Spleen (tissue), 11 donors: Measurements from ENCODE around the gene UGT8. TPM values are rescaled to one million over a fixed set of nuclear protein-coding genes. Genes with fewer than 3 reads are reported as not detected.

Source experiments
- DNase-seq: peaks from one replicate; pipeline ENCODE4 v3.0.0-alpha.2; 2020
- H3K27ac ChIP-seq, 8 donors: fragments of 200-600 bp; sonication (generic) in 7 of 8; 1 replicate in 4 of 8; 2 replicates in 4 of 8; pipeline versions ENCODE4 v1.5.0 to v1.8.0; 2016 to 2021; ENCODE audit warnings: inconsistent platforms in 4 of 8, mild to moderate bottlenecking in 4 of 8, moderate library complexity in 1 of 8
- H3K27me3 ChIP-seq, 7 donors: fragments of 200-600 bp; sonication (generic) in 6 of 7; replicated peaks in 1 of 7; 1 replicate in 4 of 7; 2 replicates in 3 of 7; pipeline versions ENCODE4 v1.5.0 to v1.8.0; 2016 to 2021; ENCODE audit warnings: inconsistent platforms in 3 of 7, mild to moderate bottlenecking in 1 of 7
- H3K36me3 ChIP-seq, 6 donors: fragments of 200-600 bp; sonication (generic) in 5 of 6; 1 replicate in 4 of 6; 2 replicates in 2 of 6; pipeline versions ENCODE4 v1.5.0 to v1.8.0; 2016 to 2021; ENCODE audit warnings: inconsistent platforms in 2 of 6
- H3K4me1 ChIP-seq, 6 donors: fragments of 200-600 bp; sonication (generic) in 5 of 6; 1 replicate in 3 of 6; 2 replicates in 3 of 6; pipeline versions ENCODE4 v1.5.0 to v1.8.0; 2016 to 2021; ENCODE audit warnings: inconsistent platforms in 3 of 6
- H3K4me3 ChIP-seq, 8 donors: fragments of 200-600 bp; sonication (generic) in 7 of 8; 1 replicate in 4 of 8; 2 replicates in 4 of 8; pipeline versions ENCODE4 v1.5.0 to v1.8.0; 2016 to 2021; ENCODE audit warnings: inconsistent platforms in 4 of 8, mild to moderate bottlenecking in 4 of 8, moderate library complexity in 2 of 8
- H3K9me3 ChIP-seq, 8 donors: fragments of 200-600 bp; sonication (generic) in 7 of 8; 1 replicate in 4 of 8; 2 replicates in 4 of 8; pipeline versions ENCODE4 v1.5.0 to v1.8.0; 2016 to 2021; ENCODE audit warnings: inconsistent platforms in 4 of 8
- CTCF ChIP-seq, 11 experiments: fragments of 200-600 bp in 7 of 11; fragments of 450-650 bp in 4 of 11; sonication (generic) in 4 of 11; IDR thresholded peaks in 8 of 11; conservative IDR thresholded peaks in 3 of 11; 1 replicate in 7 of 11; 2 replicates in 4 of 11; pipeline versions ENCODE4 v1.4.0 to v1.8.0; 2016 to 2021; ENCODE audit warnings: antibody characterized with exemption in 11 of 11, inconsistent platforms in 4 of 11, mild to moderate bottlenecking in 1 of 11
- POLR2A ChIP-seq, 3 donors: fragments of 450-650 bp; IDR thresholded peaks; one replicate each; pipeline ENCODE4 v1.5.1; 2017; ENCODE audit warnings: antibody characterized with exemption in 3 of 3, mild to moderate bottlenecking in 1 of 3
- POLR2AphosphoS5 ChIP-seq, 3 donors: sonication (generic); formaldehyde crosslinking; IDR thresholded peaks; one replicate each; pipeline ENCODE4 v1.5.1; 2017; ENCODE audit warnings: antibody characterized with exemption in 3 of 3
- WGBS, 5 donors: extraction: QIAGEN DNeasy Blood & Tissue Kit in 3 of 5; methylation state at CpG; one replicate each; pipeline versions ENCODE4 v1.1.5 to v1.1.7; 2013 to 2018; 5-methylcytosine and 5-hydroxymethylcytosine counted together
- intact Hi-C: fragments of 100-400 bp; cut with DNase I; formaldehyde crosslinking; loops from one replicate; pipeline ENCODE4 v1.15.0; 2023; ENCODE audit warnings: low total_unique reads
- polyA plus RNA-seq, 3 donors: library from polyadenylated mRNA; stranded (reverse); fragments of 200-250 nt; gene quantifications; one replicate each; pipeline ENCODE4 v1.2.1, GENCODE V29; 2013
- total RNA-seq, 7 donors: library from RNA; depleted of rRNA in 3 of 7; stranded (reverse); fragments of >200 nt in 3 of 7; fragmentation: NEBNext Ultra II Directional in 4 of 7; extraction: Animal tissue kit (Norgen Biotek cat#: 25700) in 4 of 7; gene quantifications; one replicate each; pipeline versions ENCODE4 v1.1.0 to v1.2.1, GENCODE V29; 2016 to 2021
- donor health status: healthy with polysubstance abuse.
- donor health status: DM: no; HTN: no; CAD: no; lungs with moderate emphysema.
- donor health status: DM: no; HTN: no; CAD: no.
- donor health status: Bipolar disorder and iron deficiency.
- donor health status: healthy.
- donor health status: DM: no; HTN: no; CAD: no.
- donor health status: DM: yes; HTN: yes; CAD: no.

The UGT8 gene
- total and polyA plus RNA-seq, 10 donors: 2.1 to 7.0 (median 6.5) TPM

- Histone ChIP-seq H3K27me3 (no peaks in the 10 kb centered on the region), H3K36me3 (no peaks in the 10 kb centered on the region), H3K4me1 (peaks cover 0 to 7% (median 0%) of the 10 kb centered on the region in 6 donors), H3K9me3 (no peaks in the 10 kb centered on the region), H3K4me3 (no peak overlapping the region), H3K27ac (no peak overlapping the region)
- intact Hi-C loops: no loop called here
- no peak for DNase-seq
- WGBS, 5 donors: 50 to 84% (median 71%) methylated on average over 1 of the region's 1 CpG
- TF ChIP-seq CTCF (IDR thresholded peaks at IDR 0.05 in 8 of 11, conservative IDR thresholded peaks at IDR 0.05 in 3 of 11): no peak
- TF ChIP-seq POLR2A (IDR thresholded peaks at IDR 0.05): no peak
- no peak for TF ChIP-seq POLR2AphosphoS5 (IDR thresholded peaks at IDR 0.05)
These were observed 93.3 kb downstream of the UGT8 start for GRCh38 chr4:114691865-114692264.

- H3K4me1 ChIP-seq: peaks cover 0 to 7% (median 0%) of the 10 kb centered on the region in 6 donors
- no peak overlapping the region for H3K4me3 ChIP-seq
- 86 to 93% (median 93%) methylated on average over 3 of the region's 3 CpGs for WGBS, 5 donors
- H3K27me3 ChIP-seq: no peaks in the 10 kb centered on the region
- H3K9me3 ChIP-seq: no peaks in the 10 kb centered on the region
- H3K36me3 ChIP-seq: no peaks in the 10 kb centered on the region
- no peak for DNase-seq
- H3K27ac ChIP-seq: no peak overlapping the region
- intact Hi-C loops: no loop called here
- TF ChIP-seq CTCF (IDR thresholded peaks at IDR 0.05 in 8 of 11, conservative IDR thresholded peaks at IDR 0.05 in 3 of 11): no peak
- no peak for TF ChIP-seq POLR2A (IDR thresholded peaks at IDR 0.05)
- no peak for TF ChIP-seq POLR2AphosphoS5 (IDR thresholded peaks at IDR 0.05)
These were observed 94.4 kb downstream of the UGT8 start for GRCh38 chr4:114692958-114693357.

- TF ChIP-seq POLR2A (IDR thresholded peaks at IDR 0.05) (no peak), CTCF (IDR thresholded peaks at IDR 0.05 in 8 of 11, conservative IDR thresholded peaks at IDR 0.05 in 3 of 11) (peak in 9 of 11 experiments; percentile 14 to 54 (median 38))
- Histone ChIP-seq H3K9me3 (no peaks in the 10 kb centered on the region), H3K4me3 (no peak overlapping the region), H3K4me1 (peaks cover 0 to 7% (median 0%) of the 10 kb centered on the region in 6 donors), H3K27me3 (no peaks in the 10 kb centered on the region), H3K36me3 (no peaks in the 10 kb centered on the region), H3K27ac (no peak overlapping the region)
- no peak for DNase-seq
- intact Hi-C loops: loop anchor here (5.0 kb wide), 1 partner anchor 307 kb away; no protein-coding TSS in a partner anchor
- 5 to 13% (median 9%) methylated on average over 1 of the region's 1 CpG for WGBS, 5 donors
These were observed 96.2 kb downstream of the UGT8 start for GRCh38 chr4:114694770-114695169.

GRCh38 chr4:114698231-114698630, 99.6 kb downstream of the UGT8 start:
- TF ChIP-seq POLR2AphosphoS5 (IDR thresholded peaks at IDR 0.05): no peak
- no peak for TF ChIP-seq POLR2A (IDR thresholded peaks at IDR 0.05)
- no peak for TF ChIP-seq CTCF (IDR thresholded peaks at IDR 0.05 in 8 of 11, conservative IDR thresholded peaks at IDR 0.05 in 3 of 11)
- H3K4me3 ChIP-seq: no peak overlapping the region
- no peaks in the 10 kb centered on the region for H3K9me3 ChIP-seq
- no peaks in the 10 kb centered on the region for H3K36me3 ChIP-seq
- intact Hi-C loops: loop anchor here (5.0 kb wide), 1 partner anchor 311 kb away; no protein-coding TSS in a partner anchor
- H3K27me3 ChIP-seq: no peaks in the 10 kb centered on the region
- H3K4me1 ChIP-seq: no peaks in the 10 kb centered on the region
- no peak for DNase-seq
- 50 to 72% (median 57%) methylated on average over 4 of the region's 4 CpGs for WGBS, 5 donors
- no peak overlapping the region for H3K27ac ChIP-seq
